Upper lobe of right lung (tissue), 1 donor: Measurements from ENCODE around the gene TSGA10IP. TPM values are rescaled to one million over a fixed set of nuclear protein-coding genes. Genes with fewer than 3 reads are reported as not detected.

Source experiments
- ATAC-seq: fragments of 200-7000 bp; cut with Tn5 transposase; one replicate; pipeline ENCODE4 v1.9.1; 2020; ENCODE audit warnings: mild to moderate bottlenecking, moderate library complexity
- DNase-seq: peaks from one replicate; pipeline ENCODE4 v3.0.0-alpha.2; 2020
- H3K27ac ChIP-seq: fragments of 200-600 bp; one replicate; pipeline ENCODE4 v1.8.0; 2022
- H3K27me3 ChIP-seq: fragments of 200-600 bp; one replicate; pipeline ENCODE4 v1.8.0; 2022; ENCODE audit warnings: mild to moderate bottlenecking
- H3K36me3 ChIP-seq: fragments of 200-600 bp; one replicate; pipeline ENCODE4 v1.8.0; 2022
- H3K4me1 ChIP-seq: fragments of 200-600 bp; one replicate; pipeline ENCODE4 v1.8.0; 2022
- H3K4me3 ChIP-seq: fragments of 200-600 bp; one replicate; pipeline ENCODE4 v1.8.0; 2022; ENCODE audit warnings: mild to moderate bottlenecking
- H3K9me3 ChIP-seq: fragments of 200-600 bp; one replicate; pipeline ENCODE4 v1.8.0; 2022
- CTCF ChIP-seq: fragments of 200-600 bp; IDR thresholded peaks from one replicate; pipeline ENCODE4 v1.8.0; 2022; ENCODE audit warnings: antibody characterized with exemption
- intact Hi-C: fragments of 100-400 bp; cut with DNase I; formaldehyde crosslinking; loops from one replicate; pipeline ENCODE4 v1.11.0; 2022
- total RNA-seq: library from RNA; stranded (reverse); fragmentation: NEBNext Ultra II Directional; extraction: Animal tissue kit (Norgen Biotek cat#: 25700); gene quantifications from one replicate; pipeline ENCODE4 v1.2.1, GENCODE V29; 2021
- donor health status: DM: no; HTN: yes; CAD: no; lungs with severe emphysema.

The TSGA10IP gene
- total RNA-seq, 1 donor from 2014 or later, result not detected

GRCh38 chr11:65981101-65981740 is 35.9 kb downstream of the TSGA10IP start:
- H3K27ac ChIP-seq, result no peak overlapping the region
- no peaks in the 10 kb centered on the region for H3K4me1 ChIP-seq
- H3K9me3 ChIP-seq, result no peaks in the 10 kb centered on the region
- DNase-seq (no peak), ATAC-seq (no peak)
- TF ChIP-seq CTCF, result no peak
- H3K27me3 ChIP-seq, result no peaks in the 10 kb centered on the region
- intact Hi-C loops, result no loop called here
- peaks cover 32% of the 10 kb centered on the region for H3K36me3 ChIP-seq
- no peak overlapping the region for H3K4me3 ChIP-seq

- intact Hi-C loops, result no loop called here
- Histone ChIP-seq H3K36me3 (peaks cover 22% of the 10 kb centered on the region), H3K9me3 (no peaks in the 10 kb centered on the region), H3K27ac (no peak overlapping the region), H3K4me3 (no peak overlapping the region), H3K27me3 (no peaks in the 10 kb centered on the region), H3K4me1 (no peaks in the 10 kb centered on the region)
- DNase-seq, result no peak
- peak; percentile 8 for ATAC-seq
- no peak for TF ChIP-seq CTCF
Measured at GRCh38 chr11:65981972-65982823, 36.9 kb downstream of the TSGA10IP start.

GRCh38 chr11:65982824-65983588 is 37.7 kb downstream of the TSGA10IP start:
- intact Hi-C loops, result no loop called here
- no peak overlapping the region for H3K27ac ChIP-seq
- no peaks in the 10 kb centered on the region for H3K9me3 ChIP-seq
- ATAC-seq, result no peak
- no peaks in the 10 kb centered on the region for H3K4me1 ChIP-seq
- DNase-seq, result no peak
- H3K4me3 ChIP-seq, result no peak overlapping the region
- H3K27me3 ChIP-seq, result no peaks in the 10 kb centered on the region
- no peak for TF ChIP-seq CTCF
- peaks cover 14% of the 10 kb centered on the region for H3K36me3 ChIP-seq

GRCh38 chr11:65983589-65983987 is 38.3 kb downstream of the TSGA10IP start:
- no peak for ATAC-seq
- Histone ChIP-seq H3K27me3 (no peaks in the 10 kb centered on the region), H3K36me3 (peaks cover 9% of the 10 kb centered on the region), H3K4me3 (no peak overlapping the region), H3K4me1 (no peaks in the 10 kb centered on the region), H3K9me3 (no peaks in the 10 kb centered on the region), H3K27ac (no peak overlapping the region)
- DNase-seq, result no peak
- no peak for TF ChIP-seq CTCF
- intact Hi-C loops, result no loop called here

- no peak overlapping the region for H3K4me3 ChIP-seq
- H3K27me3 ChIP-seq, result no peaks in the 10 kb centered on the region
- no peaks in the 10 kb centered on the region for H3K36me3 ChIP-seq
- H3K4me1 ChIP-seq, result no peaks in the 10 kb centered on the region
- ATAC-seq (no peak), DNase-seq (no peak)
- intact Hi-C loops, result loop anchor here (5.0 kb wide), 1 partner anchor 105 kb away; no protein-coding TSS in a partner anchor
- no peak overlapping the region for H3K27ac ChIP-seq
- no peak for TF ChIP-seq CTCF
- no peaks in the 10 kb centered on the region for H3K9me3 ChIP-seq
Measured at GRCh38 chr11:65987336-65987735, 42.1 kb downstream of the TSGA10IP start.
